Amygdala (tissue), 56 donors: Measurements from ENCODE around the gene WDPCP.
A peak's percentile ranks its signal among the peaks of the same experiment; 100 is the strongest.
"Not testable (repeated sequence)": the region's sequence is repeated elsewhere in the genome, so short reads cannot be mapped to it uniquely, and the experiment has no call there.

Experiments
- DNase-seq, 56 donors: peaks; one replicate each; lab custom pipeline; 2025; lab: John Stamatoyannopoulos, UW

The WDPCP gene

GRCh38 chr2:63283273-63283672, 305.0 kb downstream of the WDPCP start:
- no peak for DNase-seq

GRCh38 chr2:63272560-63272959, 315.7 kb downstream of the WDPCP start:
- DNase-seq = no peak

- DNase-seq = no peak
Measured at GRCh38 chr2:63270717-63271116, 317.6 kb downstream of the WDPCP start.

GRCh38 chr2:63268946-63269345, 319.3 kb downstream of the WDPCP start:
- no peak for DNase-seq

- no peak for DNase-seq
Measured at GRCh38 chr2:63261137-63261621, 327.1 kb downstream of the WDPCP start.

- DNase-seq = no peak
Measured at GRCh38 chr2:63257473-63257872, 330.8 kb downstream of the WDPCP start.

GRCh38 chr2:63249161-63249560, 339.1 kb downstream of the WDPCP start:
- DNase-seq = no peak

- DNase-seq = no peak
Measured at GRCh38 chr2:63242747-63243146, 345.5 kb downstream of the WDPCP start.

GRCh38 chr2:63225964-63226686, 362.2 kb downstream of the WDPCP start:
- no peak for DNase-seq

GRCh38 chr2:63218800-63219526, 369.3 kb downstream of the WDPCP start:
- no peak for DNase-seq

- DNase-seq = no peak
Measured at GRCh38 chr2:63195310-63195709, 393.0 kb downstream of the WDPCP start.

GRCh38 chr2:63194175-63194574, 394.1 kb downstream of the WDPCP start:
- DNase-seq = no peak

GRCh38 chr2:63192889-63193774, 395.1 kb downstream of the WDPCP start:
- DNase-seq = no peak

GRCh38 chr2:63192169-63192888, 395.9 kb downstream of the WDPCP start:
- no peak for DNase-seq

GRCh38 chr2:63189026-63189425, 399.3 kb downstream of the WDPCP start:
- peak in 4 of 56 donors; percentile 1 to 8 (median 2) for DNase-seq

GRCh38 chr2:63186331-63186730, 401.9 kb downstream of the WDPCP start:
- DNase-seq = no peak

GRCh38 chr2:63163161-63163820, 425.0 kb downstream of the WDPCP start:
- DNase-seq = no peak

GRCh38 chr2:63159262-63159661, 429.0 kb downstream of the WDPCP start:
- no peak for DNase-seq

GRCh38 chr2:63136683-63137082, 451.6 kb downstream of the WDPCP start:
- DNase-seq = not testable (repeated sequence)

- DNase-seq = no peak
Measured at GRCh38 chr2:63132020-63132419, 456.3 kb downstream of the WDPCP start.
